GM18907 (cell line): ENCODE measurements around the gene A3GALT2.

Experiments used
- ATAC-seq: cut with Tn5 transposase; IDR thresholded peaks from one replicate; pipeline ENCODE4 v1.9.1; 2021; ENCODE audit warnings: mild to moderate bottlenecking, moderate library complexity; ENCODE audit not compliant: unreplicated experiment

A3GALT2 gene

DNA sequence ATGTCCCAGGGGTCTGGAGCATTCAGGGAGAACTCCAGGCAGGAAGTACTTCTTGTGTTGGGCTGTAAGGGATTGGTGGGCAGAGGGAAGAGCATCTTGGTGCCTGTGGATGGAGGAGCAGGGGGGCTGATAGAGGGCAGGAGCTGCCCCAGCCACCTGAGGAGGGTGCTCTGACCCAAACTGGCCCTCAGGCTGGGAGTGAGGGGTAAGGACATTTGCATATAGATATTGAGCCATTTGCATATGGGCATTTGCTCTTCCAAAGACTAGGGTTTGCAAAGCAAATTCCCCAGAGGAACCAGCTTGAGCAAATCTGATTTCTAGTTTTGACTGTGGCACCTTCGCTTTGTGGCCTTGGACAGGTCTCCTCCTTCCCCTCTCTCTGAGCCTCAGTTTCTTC, 46.5 kb downstream of the A3GALT2 start:
- no peak for ATAC-seq

DNA sequence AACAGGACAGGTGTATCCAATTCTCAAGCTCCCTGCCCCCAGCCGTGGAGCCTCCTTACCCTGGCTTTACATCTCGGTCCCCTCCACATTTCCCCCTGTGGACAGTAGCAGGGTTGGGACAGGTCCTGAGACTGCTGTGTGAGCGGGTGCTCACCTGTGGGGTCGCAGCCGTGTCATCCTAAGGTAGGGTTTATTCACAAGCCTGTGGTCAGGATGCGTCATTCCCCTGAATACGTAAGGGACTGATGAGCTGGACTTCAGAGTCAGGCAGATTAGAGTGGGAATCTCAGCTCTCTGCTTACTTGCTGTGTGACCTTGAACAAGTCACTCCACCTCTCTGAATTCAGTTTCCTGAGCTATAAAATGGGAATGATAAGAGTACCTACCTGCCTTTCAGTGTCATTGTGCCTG, 46.9 kb downstream of the A3GALT2 start:
- ATAC-seq, result no peak

- no peak for ATAC-seq
Observed at GRCh38 chr1:33273406-33273805, 47.5 kb downstream of the A3GALT2 start.

DNA sequence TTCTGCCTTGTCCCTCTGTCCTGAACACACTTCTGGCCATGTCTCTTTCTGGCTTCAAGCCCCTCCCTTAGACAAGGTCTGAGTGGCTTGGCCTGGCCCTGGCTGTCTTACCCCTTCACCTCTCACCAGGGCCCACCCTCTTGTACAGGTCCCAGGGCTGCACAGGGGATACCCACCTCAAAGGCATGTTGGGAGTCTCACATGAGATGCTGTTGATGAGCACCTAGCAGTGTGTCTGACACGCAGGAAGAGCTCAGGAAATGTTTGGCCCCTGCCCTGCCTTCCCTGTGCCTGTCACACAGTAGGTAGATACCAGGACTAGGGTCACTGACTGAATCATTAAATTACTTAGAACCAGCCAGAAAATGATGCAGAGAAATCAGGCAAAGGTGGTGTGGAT, 48.0 kb downstream of the A3GALT2 start:
- ATAC-seq, result no peak

DNA sequence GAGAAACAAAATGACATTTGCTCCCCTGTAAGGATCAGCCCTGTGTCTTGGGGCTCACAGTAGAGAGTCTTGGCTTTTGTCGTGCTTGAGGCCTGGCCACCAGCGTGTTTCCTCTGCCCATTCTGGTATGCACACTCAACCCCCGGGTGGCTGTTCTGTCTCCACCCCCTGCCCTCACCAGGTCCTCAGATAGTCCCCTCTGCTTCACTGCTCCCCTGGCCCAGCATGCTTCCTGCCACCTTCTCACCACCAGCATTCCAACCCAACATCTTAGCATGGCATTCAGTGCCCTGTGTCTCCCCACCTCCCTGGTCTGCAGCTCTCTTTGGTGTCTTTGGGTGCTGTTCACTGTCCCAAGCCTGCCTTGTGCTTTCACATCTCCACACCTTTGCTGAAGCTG, 48.4 kb downstream of the A3GALT2 start:
- ATAC-seq, result no peak

DNA sequence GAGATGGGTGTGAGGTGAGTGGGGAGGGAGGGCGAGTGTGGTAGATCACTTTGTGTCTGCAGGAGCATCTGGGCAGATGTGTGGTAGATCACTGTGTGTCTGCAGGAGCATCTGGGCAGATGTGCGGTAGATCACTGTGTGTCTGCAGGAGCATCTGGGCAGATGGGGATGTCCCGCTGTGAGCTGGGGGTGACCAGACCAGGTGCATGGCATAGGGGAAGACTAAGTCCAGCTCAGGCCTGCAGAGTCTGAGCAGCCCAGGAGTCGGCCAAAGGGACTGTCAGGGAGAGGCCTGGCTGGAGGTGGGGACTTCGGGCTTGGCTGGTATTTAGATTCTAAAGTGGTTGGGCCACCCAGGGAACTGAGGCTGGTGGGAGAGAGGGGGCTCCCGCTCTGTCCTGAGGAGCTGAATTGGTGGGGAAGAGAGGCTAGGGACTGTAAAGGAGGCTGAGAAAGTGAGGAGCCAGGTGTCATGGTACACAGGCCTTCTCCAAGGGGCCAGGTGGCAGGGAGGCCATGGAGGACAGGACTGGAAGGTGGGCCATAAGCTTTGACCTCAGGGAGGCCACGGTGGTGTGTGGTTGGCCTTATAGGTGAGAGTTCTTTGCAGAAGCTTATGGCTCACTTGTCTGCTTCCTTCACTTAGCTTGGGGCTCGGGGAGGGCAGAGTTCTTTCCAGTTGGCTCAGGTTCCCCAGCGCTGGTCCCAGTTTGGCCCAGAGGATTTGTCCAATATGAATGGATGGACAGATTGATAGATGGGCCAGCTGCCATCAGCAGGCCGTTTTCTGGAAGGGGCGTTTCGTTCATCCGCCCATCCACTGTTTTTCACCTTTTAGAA, 49.0 kb downstream of the A3GALT2 start:
- ATAC-seq, result no peak

GRCh38 chr1:33270808-33271465, 50.0 kb downstream of the A3GALT2 start:
- no peak for ATAC-seq

- ATAC-seq, result no peak
Observed at GRCh38 chr1:33270379-33270778, 50.5 kb downstream of the A3GALT2 start.

GRCh38 chr1:33269621-33270020, 51.3 kb downstream of the A3GALT2 start:
- ATAC-seq, result no peak

GRCh38 chr1:33268927-33269610, 51.8 kb downstream of the A3GALT2 start:
- ATAC-seq, result no peak

GRCh38 chr1:33268457-33268856, 52.4 kb downstream of the A3GALT2 start:
- no peak for ATAC-seq

- ATAC-seq, result no peak
Observed at GRCh38 chr1:33267468-33268205, 53.3 kb downstream of the A3GALT2 start.

DNA sequence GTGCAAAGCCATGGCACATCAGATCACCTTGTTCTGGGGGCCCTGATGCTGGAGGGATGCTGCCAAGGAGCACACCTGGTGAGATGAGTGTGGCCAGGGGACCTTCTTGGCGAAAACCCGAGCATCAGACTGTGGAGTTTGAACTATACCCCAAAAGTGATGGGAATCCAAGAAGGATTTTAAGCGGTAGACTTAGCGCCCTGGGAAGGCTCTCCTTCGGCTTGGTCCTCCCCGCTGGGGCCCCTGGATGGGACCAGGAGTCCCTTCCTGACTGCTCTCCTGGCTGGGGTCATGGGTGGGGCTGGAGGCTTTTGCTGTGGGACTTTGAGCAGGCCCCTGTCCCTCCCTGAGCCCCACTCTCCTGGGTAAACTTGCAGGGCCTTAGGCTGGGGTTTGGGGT, 54.1 kb downstream of the A3GALT2 start:
- ATAC-seq, result no peak

DNA sequence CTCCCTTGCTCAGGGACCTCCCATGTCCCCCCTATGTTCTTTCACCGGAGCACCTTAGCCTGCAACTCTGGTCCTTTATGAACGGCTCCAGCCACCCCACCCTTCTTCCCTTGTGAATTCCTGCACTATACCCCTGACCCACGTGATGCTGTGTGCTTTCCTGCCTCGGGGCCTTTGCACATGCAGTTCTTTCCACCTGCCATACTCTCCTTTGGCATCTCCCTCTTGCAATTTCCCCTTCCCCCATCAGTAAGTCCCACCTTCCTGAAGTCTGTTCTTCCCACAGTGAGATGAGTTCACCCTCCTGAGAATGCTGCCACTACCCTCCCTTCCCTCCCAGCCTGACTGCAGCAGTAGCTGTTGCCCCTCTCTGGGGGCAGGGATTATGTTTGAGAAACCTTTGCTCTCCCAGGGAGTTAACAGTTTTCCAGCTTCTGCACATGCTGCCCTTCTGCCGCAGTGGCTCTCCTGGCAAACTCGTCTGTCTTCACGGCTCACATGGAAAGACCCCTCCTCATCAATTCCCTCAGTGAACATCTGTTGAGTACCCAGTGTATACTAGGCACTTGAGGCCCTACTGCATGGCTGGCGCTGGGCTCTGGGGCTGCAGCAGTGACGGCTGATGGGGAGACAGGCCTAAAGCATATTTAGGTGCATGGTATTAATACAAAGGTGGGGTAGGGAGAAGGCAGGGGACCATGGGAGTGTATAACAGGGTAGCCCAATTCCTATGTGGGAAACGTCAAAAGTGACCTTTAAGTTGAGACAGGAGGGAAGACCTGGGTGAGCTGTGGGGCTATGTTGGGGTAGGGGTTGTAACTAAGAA, 54.9 kb downstream of the A3GALT2 start:
- no peak for ATAC-seq

DNA sequence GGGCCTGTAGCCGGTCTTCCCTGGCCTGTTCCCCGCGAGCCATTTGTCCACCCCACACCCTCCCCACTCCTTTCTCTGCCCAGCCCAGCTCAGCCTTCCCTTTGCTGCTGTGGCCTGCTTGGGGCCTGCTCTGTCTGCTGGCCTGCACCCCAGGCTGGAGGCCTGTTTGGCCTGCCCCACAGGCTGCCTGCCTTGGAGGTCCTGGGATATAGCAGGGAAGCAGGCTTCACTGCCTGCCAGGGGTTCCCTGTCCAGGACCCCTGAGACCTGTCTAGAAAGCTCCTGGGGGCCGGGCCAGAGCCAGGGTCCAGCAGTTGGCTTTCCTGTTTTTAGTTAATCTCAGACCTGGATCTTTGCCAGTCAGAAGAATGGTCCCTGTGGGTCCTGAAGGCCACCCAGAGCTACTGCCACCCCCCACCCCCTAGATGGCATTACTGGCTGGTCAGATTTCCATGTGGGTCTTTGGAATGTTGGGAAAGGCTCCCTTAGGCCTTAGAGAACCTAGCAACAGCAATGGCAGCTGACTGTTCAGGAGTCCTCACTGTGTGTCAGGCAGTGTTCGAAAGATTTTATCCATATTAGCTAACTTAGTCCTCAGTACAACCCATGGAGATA, 56.9 kb downstream of the A3GALT2 start:
- ATAC-seq, result no peak

- ATAC-seq, result no peak
Observed at GRCh38 chr1:33261344-33261743, 59.6 kb downstream of the A3GALT2 start.

DNA sequence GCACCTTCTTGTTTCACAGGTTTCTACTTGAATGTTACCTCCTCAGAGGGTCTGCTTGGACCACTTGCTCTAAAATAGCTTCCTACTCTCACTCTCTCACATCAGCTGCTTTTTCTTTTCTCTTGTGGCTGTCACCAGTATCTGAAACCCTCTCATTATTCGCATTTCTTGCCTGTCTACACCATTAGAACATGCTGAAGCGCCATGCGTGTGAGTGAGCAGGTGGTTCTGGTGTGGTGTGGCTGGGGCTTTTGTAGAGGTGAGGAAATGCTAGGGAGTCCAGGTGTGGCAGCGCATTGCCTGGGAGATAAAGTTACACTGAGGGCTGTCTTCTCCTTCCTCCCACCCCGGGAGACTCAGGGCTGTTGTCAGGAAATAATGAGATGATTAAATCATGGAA, 60.5 kb downstream of the A3GALT2 start:
- ATAC-seq, result no peak

GRCh38 chr1:33259879-33260278, 61.0 kb downstream of the A3GALT2 start:
- no peak for ATAC-seq

DNA sequence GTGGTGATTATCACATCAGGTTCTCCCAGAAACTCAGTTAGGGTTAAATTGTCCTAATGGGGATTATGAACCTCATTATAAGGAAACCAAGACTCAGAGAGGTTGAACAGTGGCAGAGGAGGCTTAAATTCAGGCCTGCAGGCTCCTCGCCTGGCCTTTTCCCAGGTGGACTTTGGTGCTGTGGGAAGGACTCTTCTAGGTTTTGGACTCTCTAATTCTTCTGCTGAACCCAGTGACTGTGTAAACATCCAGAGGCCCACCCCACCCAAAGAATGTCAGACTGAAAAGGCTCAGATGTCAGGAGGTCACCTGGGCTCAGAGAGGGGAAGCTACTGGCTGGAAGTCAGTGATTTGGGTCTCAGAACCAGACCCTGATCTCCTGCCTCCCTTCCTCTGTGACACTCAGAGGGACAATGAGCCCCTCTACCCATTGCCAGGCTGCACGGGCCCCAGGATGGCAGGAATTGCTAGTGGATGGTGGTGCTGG, 62.1 kb downstream of the A3GALT2 start:
- no peak for ATAC-seq
